Activated T-helper 2 cell treated with anti-CD3 and anti-CD28 coated beads, Interferon-gamma antibody, Interleukin-2, Interleukin-4, amounts not matched to agents 10 μg/mL and 5 μg/mL and 100 μg/mL, durations not matched to agents 14 hours and 24 hours and 36 hours (primary cell): ENCODE measurements around the gene LKAAEAR1. TPM values are rescaled to one million over a fixed set of nuclear protein-coding genes. Genes with fewer than 3 reads are reported as not detected.
A peak's percentile ranks its signal among the peaks of the same experiment; 100 is the strongest.
"Not testable (repeated sequence)": the region's sequence is repeated elsewhere in the genome, so short reads cannot be mapped to it uniquely, and the experiment has no call there.

Experiments
- DNase-seq: peaks from one replicate; pipeline ENCODE4 v3.0.0; 2021; ENCODE audit warnings: low spot score
- H3K27ac Mint-ChIP-seq: one replicate; pipeline ENCODE4 v1.8.0; 2021; ENCODE audit warnings: mixed read lengths
- H3K27me3 Mint-ChIP-seq: one replicate; pipeline ENCODE4 v1.8.0; 2021; ENCODE audit warnings: low read depth, mixed read lengths
- H3K36me3 Mint-ChIP-seq: one replicate; pipeline ENCODE4 v1.8.0; 2021; ENCODE audit warnings: low read depth, mixed read lengths
- H3K4me1 Mint-ChIP-seq: one replicate; pipeline ENCODE4 v1.8.0; 2021; ENCODE audit warnings: low read depth, mixed read lengths
- H3K4me3 Mint-ChIP-seq: one replicate; pipeline ENCODE4 v1.8.0; 2021; ENCODE audit warnings: low read depth, mild to moderate bottlenecking, moderate library complexity, mixed read lengths
- H3K9me3 Mint-ChIP-seq: one replicate; pipeline ENCODE4 v1.8.0; 2021; ENCODE audit warnings: mixed read lengths
- intact Hi-C: fragments of 100-400 bp; cut with micrococcal nuclease; formaldehyde crosslinking; loops from one replicate; pipeline ENCODE4 v1.15.1; 2023
- total RNA-seq: library from RNA; stranded (reverse); gene quantifications from 2 replicates; pipeline ENCODE4 v1.2.3, GENCODE V29; 2022

The LKAAEAR1 gene
- total RNA-seq, 1 donor from 2014 or later, result 0.21 TPM

- peaks cover 34% of the 10 kb centered on the region for H3K27me3 Mint-ChIP-seq
- H3K4me3 Mint-ChIP-seq, H3K27ac Mint-ChIP-seq, H3K9me3 Mint-ChIP-seq, H3K36me3 Mint-ChIP-seq, intact Hi-C loops, DNase-seq: not testable (repeated sequence)
- peaks cover 10% of the 10 kb centered on the region for H3K4me1 Mint-ChIP-seq
These were observed 3.1 kb upstream of the LKAAEAR1 start for GRCh38 chr20:64087226-64087825.

GRCh38 chr20:64086801-64087200 is 2.6 kb upstream of the LKAAEAR1 start:
- peaks cover 12% of the 10 kb centered on the region for H3K4me1 Mint-ChIP-seq
- peaks cover 39% of the 10 kb centered on the region for H3K27me3 Mint-ChIP-seq
- DNase-seq, result no peak
- no peaks in the 10 kb centered on the region for H3K36me3 Mint-ChIP-seq
- no peaks in the 10 kb centered on the region for H3K9me3 Mint-ChIP-seq
- no peak overlapping the region for H3K27ac Mint-ChIP-seq
- no peak overlapping the region for H3K4me3 Mint-ChIP-seq
- intact Hi-C loops, result no loop called here

- intact Hi-C loops, result loop anchor here (2.0 kb wide), 1 partner anchor 18 kb away; no protein-coding TSS in a partner anchor
- H3K9me3 Mint-ChIP-seq, result no peaks in the 10 kb centered on the region
These were observed 521 bp upstream of the LKAAEAR1 start for GRCh38 chr20:64084685-64085152.

GRCh38 chr20:64083378-64083803 is 807 bp downstream of the LKAAEAR1 start:
- H3K4me3 Mint-ChIP-seq, result peak overlapping the region; percentile 70
- no peaks in the 10 kb centered on the region for H3K9me3 Mint-ChIP-seq
- H3K27me3 Mint-ChIP-seq, result peaks cover 39% of the 10 kb centered on the region
- peaks cover 3% of the 10 kb centered on the region for H3K36me3 Mint-ChIP-seq
- no peak overlapping the region for H3K27ac Mint-ChIP-seq
- intact Hi-C loops, result loop anchor here (2.0 kb wide), 1 partner anchor 37 kb away; no protein-coding TSS in a partner anchor
- DNase-seq, result peak; percentile 66
- peaks cover 19% of the 10 kb centered on the region for H3K4me1 Mint-ChIP-seq

More at GRCh38 chr20:64084685-64085152, 521 bp upstream of the LKAAEAR1 start:
- peaks cover 43% of the 10 kb centered on the region for H3K27me3 Mint-ChIP-seq
- no peaks in the 10 kb centered on the region for H3K36me3 Mint-ChIP-seq
- H3K4me1 Mint-ChIP-seq, result peaks cover 18% of the 10 kb centered on the region
- no peak for DNase-seq
- H3K4me3 Mint-ChIP-seq, result peak overlapping the region; percentile 81
- no peak overlapping the region for H3K27ac Mint-ChIP-seq

GRCh38 chr20:64082820-64083377 is 1.3 kb downstream of the LKAAEAR1 start:
- intact Hi-C loops, result loop anchor here (2.0 kb wide), 1 partner anchor 38 kb away; no protein-coding TSS in a partner anchor
- Mint-ChIP-seq H3K4me3 (peak overlapping the region; percentile 70), H3K36me3 (peaks cover 4% of the 10 kb centered on the region), H3K27ac (no peak overlapping the region), H3K9me3 (no peaks in the 10 kb centered on the region), H3K27me3 (peaks cover 38% of the 10 kb centered on the region), H3K4me1 (peaks cover 21% of the 10 kb centered on the region)
- DNase-seq, result no peak

GRCh38 chr20:64082126-64082731 is 2.0 kb downstream of the LKAAEAR1 start:
- intact Hi-C loops, result loop anchor here (2.0 kb wide), 1 partner anchor 39 kb away; no protein-coding TSS in a partner anchor
- H3K4me3 Mint-ChIP-seq, result peak overlapping the region; percentile 42

GRCh38 chr20:64081624-64081964 is 2.6 kb downstream of the LKAAEAR1 start:
- H3K4me1 Mint-ChIP-seq, result peaks cover 25% of the 10 kb centered on the region
- H3K36me3 Mint-ChIP-seq, result peaks cover 6% of the 10 kb centered on the region
- H3K27ac Mint-ChIP-seq, result no peak overlapping the region
- no peak for DNase-seq
- H3K4me3 Mint-ChIP-seq, result peak overlapping the region; percentile 42
- intact Hi-C loops, result no loop called here
- no peaks in the 10 kb centered on the region for H3K9me3 Mint-ChIP-seq
- peaks cover 38% of the 10 kb centered on the region for H3K27me3 Mint-ChIP-seq

More at GRCh38 chr20:64082126-64082731, 2.0 kb downstream of the LKAAEAR1 start:
- peaks cover 25% of the 10 kb centered on the region for H3K4me1 Mint-ChIP-seq
- no peaks in the 10 kb centered on the region for H3K9me3 Mint-ChIP-seq
- DNase-seq, result no peak
- H3K27ac Mint-ChIP-seq, result no peak overlapping the region
- H3K36me3 Mint-ChIP-seq, result peaks cover 6% of the 10 kb centered on the region
- peaks cover 38% of the 10 kb centered on the region for H3K27me3 Mint-ChIP-seq

GRCh38 chr20:64080813-64081623 is 3.2 kb downstream of the LKAAEAR1 start:
- peak overlapping the region; percentile 65 for H3K4me3 Mint-ChIP-seq
- H3K9me3 Mint-ChIP-seq, result no peaks in the 10 kb centered on the region
- intact Hi-C loops, result no loop called here
- H3K36me3 Mint-ChIP-seq, result peaks cover 6% of the 10 kb centered on the region
- H3K27ac Mint-ChIP-seq, result no peak overlapping the region
- peaks cover 34% of the 10 kb centered on the region for H3K27me3 Mint-ChIP-seq
- H3K4me1 Mint-ChIP-seq, result peaks cover 25% of the 10 kb centered on the region
- DNase-seq, result no peak

- no peak for DNase-seq
- Mint-ChIP-seq H3K27ac (peak within 1 kb of the TSS; percentile 80), H3K9me3 (no peaks in the 10 kb centered on the region), H3K27me3 (peaks cover 26% of the 10 kb centered on the region), H3K4me3 (peak within 1 kb of the TSS; percentile 95), H3K36me3 (peaks cover 11% of the 10 kb centered on the region), H3K4me1 (peaks cover 25% of the 10 kb centered on the region)
- intact Hi-C loops, result no loop called here
These were observed 4.0 kb downstream of the LKAAEAR1 start, which contains the start of gene OPRL1 for GRCh38 chr20:64080013-64080812. Gene OPRL1 (plus strand): TSS chr20:64080082. CDS start chr20:64092721, 12,639 bp downstream.

GRCh38 chr20:64079273-64080012 is 4.8 kb downstream of the LKAAEAR1 start, which contains the start of gene RGS19:
Gene RGS19 (minus strand): TSS chr20:64079518. CDS start chr20:64076886, 2,632 bp downstream.
- Mint-ChIP-seq H3K4me3 (peak within 1 kb of the TSS; percentile 95), H3K4me1 (peaks cover 24% of the 10 kb centered on the region), H3K36me3 (peaks cover 14% of the 10 kb centered on the region), H3K27me3 (peaks cover 21% of the 10 kb centered on the region), H3K9me3 (no peaks in the 10 kb centered on the region), H3K27ac (peak within 1 kb of the TSS; percentile 80)
- intact Hi-C loops, result loop anchor here (2.0 to 5.0 kb wide), 2 partner anchors 17 to 97 kb away; partner anchors contain the start of genes PRPF6 and TCEA2
- peak; percentile 71 for DNase-seq

- DNase-seq, result no peak
- peak overlapping the region; percentile 80 for H3K27ac Mint-ChIP-seq
- H3K27me3 Mint-ChIP-seq, result peaks cover 18% of the 10 kb centered on the region
- H3K9me3 Mint-ChIP-seq, result no peaks in the 10 kb centered on the region
- H3K4me1 Mint-ChIP-seq, result peaks cover 21% of the 10 kb centered on the region
- intact Hi-C loops, result loop anchor here (2.0 to 5.0 kb wide), 2 partner anchors 16 to 97 kb away; partner anchors contain the start of genes PRPF6 and TCEA2
- peak overlapping the region; percentile 95 for H3K4me3 Mint-ChIP-seq
- peaks cover 18% of the 10 kb centered on the region for H3K36me3 Mint-ChIP-seq
These were observed 5.3 kb downstream of the LKAAEAR1 start for GRCh38 chr20:64078934-64079272.
